ENCODE data around the gene ZNF687. TPM values are rescaled to one million over a fixed set of nuclear protein-coding genes. Genes with fewer than 3 reads are reported as not detected.

Gene ZNF687
- total RNA-seq, 1 experiment from 2014 or later = 33.3 TPM

GRCh38 chr1:151235235-151235634, 46.9 kb upstream of the ZNF687 start:
- CTCF ChIA-PET = no interaction called here
- no peak overlapping the region for H3K27ac ChIP-seq (ENCODE audit: low read length)
- no peak overlapping the region for H3K4me3 ChIP-seq (ENCODE audit: low read depth in 2 of 2, low read length in 2 of 2)
- TF ChIP-seq CTCF (IDR thresholded peaks at IDR 0.05) (no peak), REST (IDR thresholded peaks at IDR 0.05; ENCODE audit: insufficient read depth in 1 of 2, low read depth in 2 of 2, low read length in 1 of 2) (no peak), TCF7L2 (IDR thresholded peaks at IDR 0.05; ENCODE audit: low read depth, low read length) (no peak), POLR2AphosphoS5 (IDR thresholded peaks at IDR 0.05; ENCODE audit: low read depth, low read length) (no peak), SIN3A (IDR thresholded peaks at IDR 0.05; ENCODE audit: borderline replicate concordance, insufficient read depth, low read depth, low read length) (no peak)
- no peaks in the 10 kb centered on the region for H3K27me3 ChIP-seq (ENCODE audit: control insufficient read depth, insufficient read depth, low read length)
- POLR2A ChIA-PET = no interaction called here
- BruUV-seq (replicated peaks) = no TSS peak
- H3K9me3 ChIP-seq (ENCODE audit: control insufficient read depth, insufficient read depth, low read depth, low read length) = no peaks in the 10 kb centered on the region
- in situ Hi-C loops (cut with HindIII; ENCODE audit: low pct_unique_long_range_greater_than_20kb, low sequenced_read_pairs) = no loop called here
- peaks cover 39% of the 10 kb centered on the region for H3K36me3 ChIP-seq (ENCODE audit: control insufficient read depth, insufficient read depth, low read length)
- intact Hi-C loops (cut with micrococcal nuclease; ENCODE audit: unreplicated experiment) = no loop called here
- H3K4me1 ChIP-seq (ENCODE audit: control insufficient read depth, insufficient read depth, low read length) = no peaks in the 10 kb centered on the region
- no peak for ATAC-seq
- DNase-seq (ENCODE audit: low read depth, low spot score) = no peak

GRCh38 chr1:151237678-151238466, 44.2 kb upstream of the ZNF687 start:
- peaks cover 40% of the 10 kb centered on the region for H3K36me3 ChIP-seq (ENCODE audit: control insufficient read depth, insufficient read depth, low read length)
- TF ChIP-seq REST (IDR thresholded peaks at IDR 0.05; ENCODE audit: insufficient read depth in 1 of 2, low read depth in 2 of 2, low read length in 1 of 2) = no peak
- no peak for TF ChIP-seq TCF7L2 (IDR thresholded peaks at IDR 0.05; ENCODE audit: low read depth, low read length)
- TF ChIP-seq POLR2AphosphoS5 (IDR thresholded peaks at IDR 0.05; ENCODE audit: low read depth, low read length) = no peak
- TF ChIP-seq SIN3A (IDR thresholded peaks at IDR 0.05; ENCODE audit: borderline replicate concordance, insufficient read depth, low read depth, low read length) = no peak
- no peak for TF ChIP-seq CTCF (IDR thresholded peaks at IDR 0.05)
- in situ Hi-C loops (cut with HindIII; ENCODE audit: low pct_unique_long_range_greater_than_20kb, low sequenced_read_pairs) (no loop called here), intact Hi-C loops (cut with micrococcal nuclease; ENCODE audit: unreplicated experiment) (no loop called here)
- ChIA-PET CTCF (no interaction called here), POLR2A (no interaction called here)
- no peaks in the 10 kb centered on the region for H3K27me3 ChIP-seq (ENCODE audit: control insufficient read depth, insufficient read depth, low read length)
- H3K9me3 ChIP-seq (ENCODE audit: control insufficient read depth, insufficient read depth, low read depth, low read length) = no peaks in the 10 kb centered on the region
- ATAC-seq (no peak), DNase-seq (ENCODE audit: low read depth, low spot score) (no peak)
- H3K4me1 ChIP-seq (ENCODE audit: control insufficient read depth, insufficient read depth, low read length) = no peaks in the 10 kb centered on the region
- H3K4me3 ChIP-seq (ENCODE audit: low read depth in 2 of 2, low read length in 2 of 2) = no peak overlapping the region
- BruUV-seq (replicated peaks) = no TSS peak
- no peak overlapping the region for H3K27ac ChIP-seq (ENCODE audit: low read length)

All from Panc1 (cell line).